ENCODE measurements around the gene ZNF217.

GRCh38 chr20:53550280-53551187 lies 43.1 kb downstream of the ZNF217 start:
- no peak for TF ChIP-seq CTCF (IDR thresholded peaks at IDR 0.05; ENCODE audit: insufficient read depth, low read length, poor library complexity, severe bottlenecking)
- no peak for TF ChIP-seq EZH2phosphoT487 (conservative IDR thresholded peaks at IDR 0.05; ENCODE audit: low read length)
